Dedifferentiated amniotic fluid mesenchymal stem cell (primary cell): ENCODE measurements around the gene CAPN15.

ENCODE experiments used
- DNase-seq: peaks from one replicate; pipeline ENCODE4 v3.0.0-alpha.2; 2016; ENCODE audit errors: extremely low spot score

The CAPN15 gene

DNA sequence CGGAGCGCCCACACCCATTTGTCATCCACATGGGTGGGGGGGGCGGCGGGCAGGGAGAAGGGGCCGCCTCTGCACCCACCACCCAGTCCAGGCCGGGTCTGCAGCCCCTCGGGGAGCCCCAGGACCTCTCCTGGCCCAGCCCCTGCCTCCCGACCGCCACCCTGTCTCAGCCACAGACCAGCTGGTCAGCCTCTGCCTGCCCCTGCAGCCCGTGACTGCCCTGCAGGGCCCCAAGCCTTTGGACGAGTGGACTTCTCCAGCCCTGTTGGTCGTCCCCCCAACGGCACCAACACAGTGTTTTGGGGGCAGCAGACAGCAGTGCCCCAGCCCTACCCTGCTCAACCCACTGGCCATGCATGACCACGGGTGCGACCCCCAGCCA lies 33.9 kb downstream of the CAPN15 start:
- DNase-seq: no peak

DNA sequence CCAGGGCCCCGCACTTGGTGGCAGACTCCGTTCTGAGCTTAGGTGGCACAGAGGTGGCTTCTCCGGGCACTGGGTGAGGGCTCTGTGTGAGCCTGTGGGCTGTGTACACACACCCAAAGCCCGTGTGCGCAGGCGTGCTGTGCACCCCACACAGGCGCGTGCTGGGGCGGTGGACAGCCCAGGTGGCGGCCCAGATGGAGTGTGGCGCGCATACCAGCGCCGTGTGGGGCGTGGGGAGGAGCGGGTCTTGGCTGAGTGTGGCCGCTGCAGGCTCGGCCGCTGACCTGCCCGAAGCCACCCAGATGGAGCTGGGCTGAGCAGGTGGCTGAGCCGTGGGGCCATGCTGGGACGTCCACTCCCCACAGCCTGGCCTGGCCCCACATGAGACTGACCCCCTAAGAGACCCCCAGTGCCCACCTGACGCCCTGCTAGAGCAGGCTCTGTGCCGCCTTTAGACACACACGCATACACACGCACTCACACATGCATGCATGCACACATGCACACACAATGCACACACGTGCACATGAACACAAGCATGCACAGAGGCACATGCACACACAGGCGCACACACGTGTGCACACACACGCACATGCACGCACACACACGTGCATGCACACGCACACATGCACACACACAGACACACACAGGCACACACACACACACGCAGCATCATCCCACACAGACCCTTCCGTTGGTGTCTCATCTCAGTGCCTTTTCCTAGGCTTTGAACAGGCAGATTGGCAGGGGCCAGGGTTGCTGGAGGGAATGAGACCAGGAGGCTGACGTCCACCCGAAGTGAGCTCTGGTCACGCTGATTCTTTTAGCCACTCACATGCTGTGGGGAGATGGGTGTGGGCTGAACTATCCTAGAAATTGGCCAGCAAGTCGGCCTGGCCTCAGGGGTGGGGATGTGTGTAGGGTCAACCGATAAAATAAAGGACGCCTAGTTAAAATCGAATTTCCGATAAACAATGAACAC lies 34.7 kb downstream of the CAPN15 start:
- DNase-seq: no peak

DNA sequence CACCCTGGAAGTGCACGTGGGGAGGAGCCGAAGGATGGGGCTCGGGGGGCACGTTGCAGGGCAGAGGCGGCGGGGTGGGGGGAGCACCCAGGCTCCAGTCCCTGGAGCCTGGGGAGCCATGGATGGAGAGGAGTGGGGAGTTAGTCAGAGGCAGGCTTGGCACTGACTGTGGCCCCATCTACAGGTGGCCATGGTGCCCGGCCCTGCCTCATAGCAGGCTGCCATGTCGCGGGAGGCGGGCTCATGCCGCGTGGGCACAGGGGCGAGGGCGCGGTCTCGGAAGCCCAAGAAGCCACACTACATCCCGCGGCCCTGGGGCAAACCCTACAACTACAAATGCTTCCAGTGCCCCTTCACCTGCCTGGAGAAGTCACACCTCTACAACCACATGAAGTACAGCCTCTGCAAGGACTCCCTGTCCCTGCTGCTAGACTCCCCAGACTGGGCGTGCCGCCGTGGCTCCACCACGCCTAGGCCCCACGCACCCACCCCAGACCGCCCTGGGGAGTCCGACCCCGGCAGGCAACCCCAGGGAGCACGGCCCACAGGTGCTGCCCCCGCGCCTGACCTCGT lies 35.6 kb downstream of the CAPN15 start:
- DNase-seq: no peak

- DNase-seq: no peak
Observed at GRCh38 chr16:564690-565418, 37.3 kb downstream of the CAPN15 start.

- DNase-seq: no peak
Observed at GRCh38 chr16:565419-566330, 38.2 kb downstream of the CAPN15 start.

GRCh38 chr16:566475-567372 lies 39.2 kb downstream of the CAPN15 start, which contains the start of gene NHLRC4:
NHLRC4 (plus strand) TSS chr16:567005; CDS start chr16:568048, 1,043 bp downstream.
- DNase-seq: no peak

DNA sequence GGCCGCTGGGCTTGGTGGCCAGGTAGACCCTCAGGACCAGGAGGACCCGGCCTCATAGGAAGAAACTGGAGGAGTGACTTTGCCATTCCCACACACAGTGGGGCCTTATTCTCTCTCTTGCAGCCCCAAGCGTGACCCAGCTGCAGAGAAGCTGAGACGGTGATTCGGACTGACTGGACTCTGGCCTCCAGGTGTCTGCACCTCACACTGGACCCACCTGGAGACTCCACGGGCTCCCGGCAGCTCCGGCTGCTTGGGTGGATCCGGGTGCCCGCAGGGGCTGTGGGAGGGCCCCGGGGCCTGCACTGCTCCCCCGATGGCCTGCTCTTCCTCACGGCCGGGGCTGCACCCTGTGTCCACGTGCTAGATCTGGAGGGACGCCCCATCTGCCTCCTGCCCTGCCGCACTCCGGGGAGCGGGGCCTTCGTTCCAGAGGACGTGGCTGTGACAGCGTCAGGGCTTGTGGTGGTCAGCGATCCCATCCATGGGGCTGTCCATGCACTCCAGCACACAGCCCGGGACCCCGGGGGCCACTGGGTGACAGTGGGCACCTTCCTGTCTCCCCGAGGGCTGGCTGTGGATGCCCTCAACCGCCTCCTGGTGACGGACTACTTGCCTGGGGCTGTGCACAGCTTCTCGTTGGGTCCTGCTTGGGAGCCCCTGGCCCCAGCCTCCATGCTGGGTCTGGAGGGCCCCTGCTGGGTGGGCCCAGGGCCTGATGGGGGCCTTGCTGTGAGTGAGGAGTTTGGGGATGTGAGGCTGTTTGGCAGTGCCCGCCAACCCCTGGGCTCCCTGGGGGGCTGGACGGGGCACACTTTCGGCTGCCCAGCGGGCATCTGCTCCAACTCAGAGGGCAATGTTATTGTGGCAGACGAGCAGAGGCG lies 40.1 kb downstream of the CAPN15 start:
- DNase-seq: no peak

DNA sequence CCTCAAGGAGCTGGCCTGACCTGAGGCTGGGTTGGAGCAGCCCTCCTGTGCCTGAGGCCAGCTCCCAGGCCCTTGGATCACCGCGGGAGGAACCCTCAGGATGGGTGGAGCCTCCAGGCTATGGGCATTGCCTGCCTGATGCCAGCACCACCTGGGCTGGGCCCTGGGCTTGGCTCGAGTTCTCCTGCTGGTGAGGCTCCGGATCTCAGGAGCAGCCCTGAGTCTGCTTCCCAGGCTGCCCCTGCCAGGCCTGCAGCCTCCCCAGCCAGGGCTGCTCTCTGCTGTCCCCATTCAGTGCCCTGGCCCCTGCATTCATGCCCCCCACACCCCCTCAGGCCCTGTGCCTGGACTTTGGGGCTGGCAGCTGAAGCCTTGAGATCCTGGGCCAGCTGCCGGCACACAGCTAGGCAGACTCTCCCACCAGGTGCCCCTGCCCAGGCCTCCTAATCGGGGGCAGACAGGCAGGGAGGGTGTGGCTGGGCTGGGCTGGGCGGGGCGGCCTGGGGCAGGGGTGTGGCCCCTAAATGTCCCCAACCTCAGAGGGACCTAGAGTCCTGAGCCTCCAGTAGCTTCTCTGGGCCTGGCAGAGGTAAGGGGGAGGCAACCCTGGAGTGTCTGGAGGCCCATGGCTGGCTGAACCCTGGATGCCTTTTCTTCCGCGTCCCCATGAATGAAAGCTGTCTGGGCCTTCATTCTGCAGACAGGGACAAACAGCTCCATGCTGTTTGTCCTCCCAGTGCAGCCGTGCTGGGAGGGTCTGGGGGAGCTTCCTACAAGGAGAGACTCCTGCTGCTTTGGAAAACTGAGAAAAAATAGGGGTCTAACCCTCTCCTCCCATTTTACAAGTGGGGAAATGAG lies 41.1 kb downstream of the CAPN15 start:
- DNase-seq: no peak

- peak; percentile 31 for DNase-seq
Observed at GRCh38 chr16:569445-570254, 42.1 kb downstream of the CAPN15 start, which contains the start of gene PIGQ. PIGQ (plus strand) TSS chr16:569968; CDS start chr16:574075, 4,107 bp downstream.

DNA sequence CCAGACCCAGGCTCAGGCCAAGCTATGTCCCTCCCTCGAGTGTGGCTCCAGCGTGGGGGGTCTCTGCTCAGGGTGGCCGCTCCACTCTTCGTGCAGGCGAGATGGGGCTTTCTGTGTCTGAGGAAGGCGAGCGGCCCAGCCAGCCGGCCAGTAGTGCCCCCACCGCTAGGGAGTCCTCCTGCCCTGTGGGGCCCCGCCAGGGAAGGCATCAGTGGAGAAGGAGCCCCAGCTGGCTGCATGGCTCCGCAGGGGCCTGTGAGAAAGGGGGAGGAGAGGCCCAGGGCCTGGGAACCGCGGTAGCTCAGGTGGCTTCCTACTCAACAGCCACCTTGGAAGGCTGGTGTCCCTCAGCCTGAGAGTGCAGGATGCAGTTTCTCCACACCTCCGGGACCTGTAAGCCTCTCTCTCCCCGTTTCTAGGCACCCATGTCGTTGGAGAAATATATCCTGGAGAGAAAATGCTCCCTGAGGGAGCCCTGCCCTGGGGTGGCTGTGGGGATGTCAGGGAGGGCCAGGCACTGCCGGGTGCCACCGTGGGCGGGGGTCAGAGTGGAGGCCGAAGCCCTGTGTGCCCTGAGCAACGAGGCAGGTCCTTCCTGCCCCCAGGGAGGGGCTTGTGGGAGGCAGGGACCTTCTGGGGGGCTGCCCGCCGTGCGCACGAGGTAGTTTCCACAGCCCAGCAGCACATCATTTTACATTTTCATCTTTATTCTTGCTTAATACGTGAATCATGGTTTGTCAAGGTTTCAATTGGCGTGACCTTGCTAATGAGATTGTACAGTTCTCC lies 45.5 kb downstream of the CAPN15 start:
- DNase-seq: no peak

DNA sequence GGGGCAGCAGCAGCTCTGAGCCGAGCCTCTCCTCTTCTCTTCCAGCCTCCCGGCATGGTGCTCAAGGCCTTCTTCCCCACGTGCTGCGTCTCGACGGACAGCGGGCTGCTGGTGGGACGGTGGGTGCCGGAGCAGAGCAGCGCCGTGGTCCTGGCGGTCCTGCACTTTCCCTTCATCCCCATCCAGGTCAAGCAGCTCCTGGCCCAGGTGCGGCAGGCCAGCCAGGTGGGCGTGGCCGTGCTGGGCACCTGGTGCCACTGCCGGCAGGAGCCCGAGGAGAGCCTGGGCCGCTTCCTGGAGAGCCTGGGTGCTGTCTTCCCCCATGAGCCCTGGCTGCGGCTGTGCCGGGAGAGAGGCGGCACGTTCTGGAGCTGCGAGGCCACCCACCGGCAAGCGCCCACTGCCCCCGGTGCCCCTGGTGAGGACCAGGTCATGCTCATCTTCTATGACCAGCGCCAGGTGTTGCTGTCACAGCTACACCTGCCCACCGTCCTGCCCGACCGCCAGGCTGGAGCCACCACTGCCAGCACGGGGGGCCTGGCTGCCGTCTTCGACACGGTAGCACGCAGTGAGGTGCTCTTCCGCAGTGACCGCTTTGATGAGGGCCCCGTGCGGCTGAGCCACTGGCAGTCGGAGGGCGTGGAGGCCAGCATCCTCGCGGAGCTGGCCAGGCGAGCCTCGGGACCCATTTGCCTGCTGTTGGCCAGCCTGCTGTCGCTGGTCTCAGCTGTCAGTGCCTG lies 46.7 kb downstream of the CAPN15 start:
- DNase-seq: no peak

- no peak for DNase-seq
Observed at GRCh38 chr16:575354-576196, 48.1 kb downstream of the CAPN15 start.

- DNase-seq: no peak
Observed at GRCh38 chr16:576197-576822, 48.8 kb downstream of the CAPN15 start.

DNA sequence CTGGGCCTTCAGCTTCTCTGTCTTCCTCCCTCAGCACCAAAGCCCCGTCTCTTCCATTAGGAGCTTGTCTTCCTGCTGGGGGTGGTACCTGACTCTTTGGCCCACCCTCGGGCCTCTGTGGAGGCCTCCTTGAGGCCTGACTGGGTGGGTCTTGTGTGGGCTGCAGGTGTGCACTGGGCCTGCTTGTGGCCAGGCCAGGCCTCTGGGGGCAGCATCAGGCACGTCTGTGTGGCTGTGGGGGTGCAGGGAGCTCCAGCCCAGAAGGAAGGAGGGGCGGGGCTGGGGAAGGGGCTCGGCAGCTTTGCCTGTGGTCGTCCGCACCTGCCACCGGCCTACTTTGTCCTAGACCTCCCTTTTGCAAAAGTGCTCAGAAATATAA lies 49.3 kb downstream of the CAPN15 start:
- DNase-seq: no peak

- DNase-seq: no peak
Observed at GRCh38 chr16:577796-578195, 50.3 kb downstream of the CAPN15 start.
